Adipose tissue (tissue), 3 donors: ENCODE results near the gene MYLK. TPM values are rescaled to one million over a fixed set of nuclear protein-coding genes. Genes with fewer than 3 reads are reported as not detected.

ENCODE experiments used
- H3K27ac ChIP-seq: one replicate; pipeline ENCODE4 v1.5.1; 2013; ENCODE audit warnings: low read depth, low read length
- WGBS, 3 donors: extraction: QIAGEN DNeasy Blood & Tissue Kit; methylation state at CpG; one replicate each; pipeline ENCODE4 v1.1.7; 2013; 5-methylcytosine and 5-hydroxymethylcytosine counted together
- polyA plus RNA-seq, 3 donors: library from polyadenylated mRNA; stranded (reverse); fragments of 200-250 nt; gene quantifications; one replicate each; pipeline ENCODE4 v1.2.3, GENCODE V29; 2013
- donor health status: healthy with polysubstance abuse.
- donor health status: Bipolar disorder and iron deficiency.
- donor health status: healthy.

The MYLK gene
- polyA plus RNA-seq, 3 donors = 8.5 to 33.0 (median 16.0) TPM

GRCh38 chr3:123593381-123593780, 290.8 kb downstream of the MYLK start:
- no peak overlapping the region for H3K27ac ChIP-seq
- 94 to 96% (median 96%) methylated on average over 3 of the region's 3 CpGs for WGBS, 3 donors

GRCh38 chr3:123590685-123591450, 293.3 kb downstream of the MYLK start:
- 80 to 98% (median 97%) methylated on average over 3 of the region's 3 CpGs for WGBS, 3 donors
- H3K27ac ChIP-seq = no peak overlapping the region

GRCh38 chr3:123587401-123587800, 296.7 kb downstream of the MYLK start:
- no peak overlapping the region for H3K27ac ChIP-seq
- 69 to 91% (median 86%) methylated on average over 2 of the region's 2 CpGs for WGBS, 3 donors

GRCh38 chr3:123586968-123587367, 297.2 kb downstream of the MYLK start:
- H3K27ac ChIP-seq = no peak overlapping the region
- 79 to 97% (median 87%) methylated on average over 2 of the region's 2 CpGs for WGBS, 3 donors

- H3K27ac ChIP-seq = no peak overlapping the region
Measured at GRCh38 chr3:123586131-123586530, 298.0 kb downstream of the MYLK start.

GRCh38 chr3:123584988-123585937, 298.9 kb downstream of the MYLK start, which contains the start of gene HACD2:
HACD2 (minus strand) TSS chr3:123585053; CDS start chr3:123585027, 26 bp downstream.
- no peak within 1 kb of the TSS for H3K27ac ChIP-seq
- 0% methylated on average over 38 to 54 of the region's 54 CpGs for WGBS, 3 donors

More at GRCh38 chr3:123586131-123586530, 298.0 kb downstream of the MYLK start:
- WGBS, 3 donors = 4 to 8% (median 6%) methylated on average over 10 of the region's 10 CpGs

- WGBS, 3 donors = 0 to 1% (median 1%) methylated on average over 47 to 65 of the region's 65 CpGs
- no peak overlapping the region for H3K27ac ChIP-seq
Measured at GRCh38 chr3:123584284-123584987, 299.7 kb downstream of the MYLK start.

- WGBS, 3 donors = 49 to 71% (median 63%) methylated on average over 3 of the region's 3 CpGs
- no peak overlapping the region for H3K27ac ChIP-seq
Measured at GRCh38 chr3:123583561-123583960, 300.6 kb downstream of the MYLK start.

- WGBS, 3 donors = 34 to 80% (median 75%) methylated on average over 3 of the region's 3 CpGs
- H3K27ac ChIP-seq = no peak overlapping the region
Measured at GRCh38 chr3:123582315-123582714, 301.8 kb downstream of the MYLK start.

GRCh38 chr3:123576122-123576521, 308.0 kb downstream of the MYLK start:
- WGBS, 3 donors = 80 to 88% (median 83%) methylated on average over 3 of the region's 3 CpGs
- no peak overlapping the region for H3K27ac ChIP-seq

- 74 to 99% (median 95%) methylated on average over 2 of the region's 2 CpGs for WGBS, 3 donors
- H3K27ac ChIP-seq = no peak overlapping the region
Measured at GRCh38 chr3:123571973-123572365, 312.2 kb downstream of the MYLK start.

- whole genome bisulfite sequencing, 3 donors = 63 to 73% (median 65%) methylated on average over 4 of the region's 4 CpGs
- no peak overlapping the region for H3K27ac ChIP-seq
Measured at GRCh38 chr3:123571264-123571972, 312.7 kb downstream of the MYLK start.

GRCh38 chr3:123568875-123569274, 315.3 kb downstream of the MYLK start:
- H3K27ac ChIP-seq = no peak overlapping the region

- WGBS, 3 donors = 88 to 99% (median 95%) methylated on average over 7 of the region's 7 CpGs
- H3K27ac ChIP-seq = no peak overlapping the region
Measured at GRCh38 chr3:123568034-123568433, 316.1 kb downstream of the MYLK start.

GRCh38 chr3:123564056-123564455, 320.1 kb downstream of the MYLK start:
- H3K27ac ChIP-seq = no peak overlapping the region
- WGBS, 3 donors = 94 to 97% (median 94%) methylated on average over 6 of the region's 6 CpGs

GRCh38 chr3:123562547-123562946, 321.6 kb downstream of the MYLK start:
- WGBS, 3 donors = 90 to 97% (median 92%) methylated on average over 1 of the region's 1 CpG
- H3K27ac ChIP-seq = no peak overlapping the region

- 63 to 78% (median 66%) methylated on average over 2 of the region's 2 CpGs for WGBS, 3 donors
- H3K27ac ChIP-seq = no peak overlapping the region
Measured at GRCh38 chr3:123561188-123561587, 322.9 kb downstream of the MYLK start.
